GM18861 (cell line): Measurements from ENCODE around the gene MUC13.

Experiments used
- ATAC-seq: cut with Tn5 transposase; IDR thresholded peaks from one replicate; pipeline ENCODE4 v1.9.1; 2021; ENCODE audit not compliant: unreplicated experiment

The MUC13 gene

DNA sequence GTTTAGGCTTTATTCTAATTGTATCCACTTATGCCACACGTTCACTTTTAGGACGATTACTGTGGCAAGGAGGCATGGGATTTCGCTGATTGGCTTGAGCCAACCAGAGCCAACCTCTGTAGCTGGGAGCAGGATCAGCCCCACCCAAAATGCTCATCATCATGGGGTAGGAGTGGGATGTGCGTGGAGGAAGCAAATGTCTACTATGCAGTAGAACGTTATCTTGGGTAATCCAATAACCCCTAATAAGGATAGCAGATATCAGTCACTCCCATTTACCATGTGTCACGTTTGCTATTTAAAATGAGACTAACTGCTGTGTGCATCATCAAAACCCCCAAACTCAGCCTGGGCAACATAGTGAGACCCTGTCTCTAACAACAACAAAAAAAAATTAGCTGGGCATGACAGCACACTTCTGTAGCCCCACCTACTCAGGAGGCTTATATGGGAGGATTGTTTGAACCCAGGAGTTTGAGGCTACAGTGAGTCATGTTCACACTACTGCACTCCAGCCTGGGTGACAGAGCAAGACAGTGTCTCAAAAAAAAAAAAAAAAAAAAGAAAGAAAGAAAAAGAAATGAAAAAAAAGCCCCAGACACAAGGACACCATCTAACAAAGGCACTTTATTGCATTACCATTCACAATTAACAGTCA, 29.6 kb downstream of the MUC13 start:
- ATAC-seq = no peak

DNA sequence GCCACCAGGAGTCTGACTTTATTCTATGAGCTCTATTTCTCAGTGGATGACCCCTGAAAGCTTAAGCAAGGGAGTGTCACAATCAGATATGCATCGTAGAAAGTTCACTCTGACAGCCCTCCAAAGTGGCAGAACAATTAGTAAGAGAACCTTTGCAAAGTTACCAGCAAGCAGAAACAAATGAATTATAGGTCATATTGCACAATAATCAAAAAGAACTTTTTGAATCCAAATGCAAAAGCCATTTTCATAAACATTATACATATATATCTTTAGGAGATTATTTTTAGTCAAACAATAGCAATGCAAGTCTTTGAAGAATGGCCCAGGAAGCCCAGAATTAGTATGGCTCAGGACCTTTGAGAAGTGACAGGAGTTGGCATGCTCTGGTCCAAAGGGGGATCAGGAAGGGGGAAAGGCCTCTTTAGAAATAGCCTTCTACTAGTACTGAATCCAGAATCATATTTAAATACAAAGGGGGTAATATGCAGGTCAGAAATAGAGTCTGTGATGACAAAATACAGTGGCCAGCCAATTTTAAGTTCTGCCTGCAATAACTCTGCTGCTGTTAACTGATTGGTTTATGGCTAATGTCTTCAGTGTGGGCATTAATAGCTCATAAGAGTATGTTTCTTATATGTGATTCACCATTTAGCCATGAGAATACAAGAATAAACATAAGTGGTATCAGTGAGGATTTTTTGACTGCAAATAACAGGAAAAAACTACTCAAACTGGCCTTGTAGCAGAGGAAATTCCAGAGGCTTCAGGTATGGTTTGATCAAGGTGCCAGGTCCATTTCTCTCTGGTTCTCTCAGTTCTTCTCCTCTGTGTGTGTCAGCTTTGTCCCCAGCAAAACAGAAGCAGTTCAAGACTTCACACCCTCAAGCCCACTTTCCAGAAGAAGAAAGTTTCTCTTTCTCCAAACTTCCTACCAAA, 30.4 kb downstream of the MUC13 start:
- ATAC-seq = no peak

DNA sequence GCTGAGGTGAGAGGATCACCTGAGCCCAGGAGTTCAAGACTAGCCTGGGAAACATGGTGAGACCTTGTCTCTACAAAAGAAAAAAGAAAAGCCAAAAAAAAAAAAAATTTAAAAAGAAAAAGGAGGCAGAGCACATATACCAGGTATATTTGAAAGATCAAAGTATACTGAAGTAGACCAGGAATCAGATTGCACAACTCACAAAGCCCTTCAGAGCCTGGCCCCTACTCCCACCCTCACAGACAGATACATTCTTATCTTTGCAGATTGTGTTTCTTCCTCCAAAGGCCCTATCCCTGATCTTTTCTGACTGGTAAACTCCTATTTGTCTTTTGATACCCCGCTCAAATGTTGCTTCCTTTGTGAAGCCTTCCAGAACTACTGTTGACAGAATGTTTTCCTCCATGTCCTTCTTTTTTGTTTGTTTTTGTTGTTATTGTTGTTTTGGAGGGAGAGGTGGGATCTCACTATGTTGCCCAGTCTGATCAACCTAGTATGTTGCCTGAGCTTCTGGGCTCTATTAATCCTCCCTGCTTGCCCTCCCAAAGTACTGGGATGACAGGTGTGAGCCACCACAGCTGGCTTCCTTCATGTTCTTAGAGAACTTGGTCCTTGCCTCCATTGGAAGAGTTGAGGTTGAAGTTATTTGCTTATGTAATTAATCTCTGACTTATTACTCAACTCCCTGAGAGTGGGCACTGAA, 37.6 kb downstream of the MUC13 start:
- no peak for ATAC-seq

DNA sequence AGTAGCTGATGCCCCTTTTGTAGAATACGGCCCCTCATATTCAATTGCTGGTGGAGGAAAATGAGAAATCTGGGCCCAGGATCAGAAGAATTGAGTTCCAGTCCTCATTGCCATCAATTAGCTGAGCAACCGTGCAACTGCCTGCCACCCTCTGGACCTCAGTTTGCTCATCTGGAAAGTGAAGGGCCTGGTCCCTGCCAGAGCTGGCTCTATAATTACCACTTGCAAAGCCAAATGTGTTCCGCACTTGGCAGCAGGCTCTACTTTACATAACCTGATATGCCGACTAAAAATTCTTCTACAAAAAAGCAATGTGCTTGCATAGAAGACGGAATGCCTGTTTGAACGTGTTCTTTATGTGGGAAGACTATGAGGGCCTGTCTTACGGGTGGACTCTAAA, 38.8 kb downstream of the MUC13 start:
- ATAC-seq = no peak

DNA sequence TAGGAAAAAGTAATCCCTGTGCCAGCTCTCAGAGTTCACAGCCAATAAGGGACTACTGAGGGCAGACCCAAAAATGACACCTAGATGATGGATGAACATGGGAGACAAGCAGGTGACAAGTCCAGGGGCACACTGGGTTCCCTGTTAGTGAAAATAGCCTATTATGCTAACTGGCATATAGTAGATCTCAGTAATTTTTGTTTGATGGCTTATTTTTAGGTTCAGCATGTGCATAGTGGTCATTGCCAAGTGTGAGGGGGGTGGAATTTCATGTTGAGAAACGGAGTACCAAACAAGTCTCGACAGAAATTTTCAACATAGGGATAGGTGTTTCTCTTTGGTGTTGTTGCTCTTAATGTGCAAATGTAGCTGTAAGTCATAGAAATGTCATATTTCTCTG, 41.0 kb downstream of the MUC13 start:
- ATAC-seq = no peak

DNA sequence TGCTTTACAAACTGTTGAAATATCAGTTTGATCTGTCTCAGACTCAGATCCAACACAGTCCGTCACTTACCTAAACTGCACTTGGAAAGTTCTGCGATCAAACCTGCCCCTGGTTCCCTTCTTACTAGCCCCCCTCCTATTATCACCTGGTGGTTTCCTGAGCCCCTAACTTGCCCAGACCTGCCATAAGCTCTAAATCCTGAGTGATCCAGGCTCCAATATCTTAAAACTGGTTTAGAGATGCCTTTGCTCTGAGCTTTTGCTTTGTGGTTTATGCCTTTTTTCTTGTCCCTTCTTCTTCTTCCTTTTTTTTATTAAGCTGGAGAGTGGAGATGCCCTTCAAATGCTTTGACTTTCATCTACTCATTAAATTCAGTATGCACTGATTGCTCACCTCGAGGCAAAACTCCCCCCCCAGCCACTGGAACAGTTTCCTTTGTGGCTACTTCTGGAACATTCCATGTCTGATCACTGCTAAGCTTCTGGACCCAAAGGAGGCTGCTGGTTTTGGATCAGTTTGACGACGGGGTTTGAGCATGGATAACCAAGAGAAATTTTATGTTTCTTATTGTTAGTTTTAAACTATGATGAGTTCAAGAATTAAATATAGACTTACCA, 43.9 kb downstream of the MUC13 start:
- no peak for ATAC-seq

DNA sequence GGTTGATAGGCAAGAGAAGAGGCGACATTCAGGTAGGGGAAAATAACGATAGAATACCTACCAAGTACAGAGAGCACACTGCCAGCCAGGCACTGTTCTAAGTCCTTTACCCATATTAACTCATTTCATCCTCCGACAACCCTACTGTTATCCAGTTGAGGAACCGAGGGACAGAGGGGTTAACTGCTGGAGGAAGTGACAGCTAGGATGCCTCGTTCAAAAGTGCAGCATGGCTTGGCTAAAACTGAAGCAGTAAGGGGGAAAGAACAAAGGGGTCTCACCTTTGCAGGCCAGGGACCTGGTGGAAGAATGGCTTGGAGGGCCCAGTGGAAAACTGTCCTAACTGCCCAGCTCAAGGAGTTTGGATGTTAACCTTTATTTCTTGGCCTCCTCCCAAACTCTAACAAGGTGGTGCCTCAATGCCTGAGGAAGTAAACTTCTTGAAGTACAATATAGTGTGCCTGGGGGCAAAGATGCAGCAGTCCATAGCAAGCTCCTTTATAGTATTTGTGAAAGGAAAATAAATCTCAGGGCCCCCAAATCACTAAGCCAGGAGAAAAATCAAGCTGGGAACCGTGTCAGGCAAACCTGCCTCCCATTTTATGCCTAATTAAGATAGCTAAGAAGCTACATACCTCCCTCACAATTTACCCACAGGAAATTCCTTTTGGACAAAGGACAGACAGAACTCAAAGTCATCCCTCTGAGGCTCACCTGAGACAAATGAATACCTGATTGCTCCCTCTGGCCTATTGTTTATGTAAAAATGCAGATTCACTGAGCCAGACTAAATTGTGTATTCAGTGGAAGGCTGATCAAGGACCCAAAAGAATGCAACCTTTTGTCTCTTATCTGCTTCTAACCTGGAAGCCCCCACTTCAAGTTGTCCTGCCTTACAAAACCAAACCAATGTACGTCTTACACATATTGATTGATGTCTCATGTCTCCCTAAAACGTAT, 45.8 kb downstream of the MUC13 start:
- ATAC-seq = no peak

DNA sequence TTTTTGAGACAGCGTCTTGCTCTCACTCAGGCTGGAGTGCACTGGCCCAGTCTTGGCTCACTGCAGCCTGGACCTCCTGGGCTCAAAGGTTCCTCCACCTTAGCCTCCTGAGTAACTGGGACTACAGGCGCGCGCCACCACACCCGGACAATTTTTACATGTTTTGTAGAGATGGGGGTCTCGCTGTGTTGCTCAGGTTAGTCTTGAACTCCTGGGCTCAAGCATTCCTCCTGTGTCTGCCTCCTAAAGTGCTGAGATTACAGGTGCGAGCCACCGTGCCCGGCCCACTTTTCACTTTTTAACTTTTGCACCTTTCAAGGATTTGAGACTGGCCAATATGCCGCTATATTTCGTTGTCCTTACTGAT, 46.6 kb downstream of the MUC13 start:
- no peak for ATAC-seq

DNA sequence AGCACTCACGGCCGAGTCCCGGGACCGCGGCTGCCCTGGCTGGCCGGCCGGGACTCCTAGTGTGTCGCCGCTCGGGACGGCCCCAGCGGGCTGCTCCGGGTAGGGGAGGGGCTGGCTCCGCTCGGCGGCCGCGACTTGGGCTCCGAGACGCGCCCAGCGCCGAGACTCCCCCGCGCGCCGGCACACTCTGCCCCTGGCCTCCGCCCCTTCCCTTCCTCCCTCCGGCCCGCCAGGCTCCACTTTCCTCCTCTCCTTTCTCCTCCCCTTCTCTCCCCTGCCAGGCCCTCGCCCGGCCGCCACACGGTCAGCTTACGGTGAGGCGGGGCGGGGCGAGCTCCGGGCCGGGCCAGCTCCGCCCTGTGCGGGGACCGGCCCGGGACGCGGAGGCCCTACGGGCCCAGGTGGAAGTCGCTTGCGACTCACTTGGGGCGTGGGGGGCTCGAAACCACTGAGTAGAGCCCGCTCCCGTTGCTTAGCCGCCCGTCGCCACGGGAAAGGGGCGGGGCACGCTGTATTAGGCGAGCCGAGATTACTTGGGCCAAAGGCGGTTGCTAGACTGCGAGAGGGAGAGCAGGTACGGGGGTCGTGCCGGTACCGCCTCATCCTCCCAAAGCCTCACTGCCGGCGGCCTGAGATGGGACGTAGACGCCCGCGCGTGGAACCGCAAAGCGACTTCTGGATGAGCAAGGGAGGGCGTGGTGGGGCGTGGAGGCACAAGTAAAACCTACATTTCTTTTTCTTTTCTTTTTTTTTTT, 47.2 kb downstream of the MUC13 start, which contains the start of gene ITGB5:
Gene ITGB5, minus strand, starts transcription at position 189 of the 755 bp plus-strand sequence. CDS start 365 bp downstream, outside the sequence.
- no peak for ATAC-seq

DNA sequence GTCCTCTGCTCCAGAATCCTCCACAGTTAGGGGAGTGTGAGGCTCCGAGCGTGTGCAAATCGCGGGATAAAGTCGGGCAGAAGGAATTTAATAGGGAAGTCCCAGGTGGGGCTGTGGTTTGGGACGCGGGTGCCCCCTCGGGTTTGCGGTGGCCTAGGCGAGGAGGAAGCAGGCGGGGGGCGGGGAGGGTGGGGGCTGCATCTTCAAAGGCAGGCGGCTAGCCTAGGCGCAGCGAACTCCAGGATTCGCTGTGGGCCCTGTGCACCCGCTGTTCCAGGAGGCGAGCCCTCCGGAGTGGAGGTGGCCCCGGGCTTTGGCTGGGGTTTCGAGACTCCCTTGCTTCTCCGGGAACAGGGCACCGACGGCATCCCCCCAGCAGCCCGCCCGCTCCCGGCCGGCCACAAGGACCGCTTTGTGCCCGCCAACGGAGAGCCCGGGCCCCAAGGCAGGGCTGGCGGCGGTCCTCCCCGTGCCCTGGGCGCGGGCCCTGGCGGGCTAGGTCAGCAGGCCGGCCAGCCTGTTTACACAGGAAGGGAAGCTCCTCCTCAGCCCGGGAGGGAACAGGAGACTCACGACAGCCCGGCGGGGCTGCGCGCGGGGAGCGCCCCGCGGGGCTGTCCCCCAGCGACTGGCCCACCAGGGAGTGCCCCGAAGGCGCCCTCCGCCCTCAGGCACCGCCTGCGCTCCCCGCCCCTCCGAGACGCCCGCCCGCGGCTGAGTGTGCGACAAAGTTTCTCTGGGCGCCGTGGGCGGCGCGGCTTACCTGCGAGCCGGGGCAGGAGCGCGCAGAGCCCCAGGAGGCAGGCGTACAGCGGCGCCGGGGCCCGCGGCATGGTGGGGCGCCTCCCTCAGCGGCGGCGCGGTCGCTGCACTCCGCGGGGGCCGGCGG, 48.1 kb downstream of the MUC13 start:
- no peak for ATAC-seq

DNA sequence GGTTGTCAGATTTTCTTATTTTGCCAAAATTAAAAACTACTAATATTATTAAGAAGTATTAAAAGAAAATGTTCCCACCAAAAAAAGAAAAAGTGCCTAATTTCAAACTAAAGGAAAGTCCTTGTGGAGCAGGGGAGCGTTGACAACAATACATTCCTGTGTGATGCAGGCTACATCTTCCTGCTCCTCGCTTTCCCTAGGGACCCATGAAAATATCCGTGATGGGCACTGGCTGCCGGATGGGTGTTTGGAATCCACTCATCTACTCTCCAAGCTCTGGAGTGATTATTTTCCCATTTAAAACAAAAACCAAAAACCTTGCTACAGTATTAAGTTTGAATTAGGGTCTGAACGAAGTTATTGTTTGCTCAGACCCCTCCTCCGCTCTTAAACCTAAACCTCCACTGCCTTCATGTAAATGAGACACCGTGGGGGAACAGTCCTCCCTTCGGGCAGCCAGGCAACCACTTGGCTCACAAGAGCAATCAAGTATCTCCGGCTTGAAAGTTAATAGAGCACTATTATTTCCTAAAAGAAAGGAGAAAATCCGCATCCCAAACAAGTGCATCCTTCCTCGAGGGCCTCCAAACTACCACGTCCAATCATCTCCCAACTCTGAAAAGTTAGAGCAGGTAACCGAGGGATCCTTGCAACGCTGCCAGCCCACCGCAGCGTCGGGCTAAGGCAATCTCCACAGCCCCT, 48.9 kb downstream of the MUC13 start:
- ATAC-seq = no peak

DNA sequence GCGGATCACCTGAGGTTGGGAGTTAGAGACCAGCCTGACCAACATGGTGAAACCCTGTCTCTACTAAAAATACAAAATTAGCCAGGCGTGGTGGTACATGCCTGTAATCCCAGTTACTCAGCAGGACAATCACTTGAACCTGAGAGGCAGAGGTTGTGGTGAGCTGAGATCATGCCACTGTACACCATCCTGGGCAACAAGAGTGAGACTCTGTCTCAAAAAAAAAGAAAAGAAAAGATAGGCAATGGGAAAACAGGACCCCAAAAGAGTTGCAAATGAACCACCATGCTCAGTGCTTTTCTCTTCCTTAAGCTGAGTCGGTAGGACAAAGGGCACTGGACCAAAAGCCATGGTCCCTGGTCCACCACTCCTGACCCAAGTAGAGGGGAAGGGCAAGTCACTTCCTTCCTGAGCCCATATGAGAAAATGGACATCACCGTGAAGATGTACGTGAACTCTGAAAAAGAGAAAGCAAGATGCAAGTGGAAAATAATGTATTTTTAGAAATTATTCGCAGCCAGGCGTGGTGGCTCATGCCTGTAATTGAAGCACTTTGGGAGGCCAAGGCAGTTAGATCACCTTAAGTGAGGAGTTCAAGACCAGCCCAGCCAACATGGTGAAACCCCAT, 50.0 kb downstream of the MUC13 start:
- no peak for ATAC-seq

DNA sequence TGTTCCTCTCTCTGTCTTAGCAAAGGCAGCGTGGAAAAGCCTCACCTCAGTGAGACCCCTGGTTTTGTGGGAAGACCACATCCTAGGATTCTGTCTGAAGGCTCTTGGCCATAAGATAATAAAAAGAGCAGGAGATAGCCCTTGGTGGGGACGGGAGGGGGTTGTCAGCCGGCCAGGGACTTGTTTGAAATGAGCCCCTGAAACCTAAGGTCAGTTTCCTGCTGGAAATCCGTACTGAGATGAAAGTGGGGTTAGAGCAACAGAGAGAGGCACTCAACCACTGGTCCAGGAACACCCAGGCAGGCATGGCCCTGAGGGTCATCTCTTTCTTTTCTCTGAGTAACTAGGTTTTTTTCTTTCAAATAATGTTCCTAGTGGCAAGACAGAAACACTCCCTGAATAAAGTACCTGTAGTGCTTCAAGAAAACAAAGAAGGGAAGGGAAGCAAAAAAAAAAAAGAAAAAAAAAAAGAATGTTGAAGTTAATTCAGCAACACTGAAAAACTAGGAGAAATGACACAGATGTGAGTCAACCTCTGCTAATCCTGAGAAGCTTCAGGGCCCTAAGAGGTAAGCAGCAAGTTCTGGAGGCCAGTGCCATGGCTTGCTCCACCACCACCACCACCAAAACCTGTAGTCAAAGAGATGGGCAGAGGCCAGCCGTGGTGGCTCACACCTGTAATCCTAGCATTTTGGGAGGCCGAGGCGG, 50.6 kb downstream of the MUC13 start:
- ATAC-seq = no peak

DNA sequence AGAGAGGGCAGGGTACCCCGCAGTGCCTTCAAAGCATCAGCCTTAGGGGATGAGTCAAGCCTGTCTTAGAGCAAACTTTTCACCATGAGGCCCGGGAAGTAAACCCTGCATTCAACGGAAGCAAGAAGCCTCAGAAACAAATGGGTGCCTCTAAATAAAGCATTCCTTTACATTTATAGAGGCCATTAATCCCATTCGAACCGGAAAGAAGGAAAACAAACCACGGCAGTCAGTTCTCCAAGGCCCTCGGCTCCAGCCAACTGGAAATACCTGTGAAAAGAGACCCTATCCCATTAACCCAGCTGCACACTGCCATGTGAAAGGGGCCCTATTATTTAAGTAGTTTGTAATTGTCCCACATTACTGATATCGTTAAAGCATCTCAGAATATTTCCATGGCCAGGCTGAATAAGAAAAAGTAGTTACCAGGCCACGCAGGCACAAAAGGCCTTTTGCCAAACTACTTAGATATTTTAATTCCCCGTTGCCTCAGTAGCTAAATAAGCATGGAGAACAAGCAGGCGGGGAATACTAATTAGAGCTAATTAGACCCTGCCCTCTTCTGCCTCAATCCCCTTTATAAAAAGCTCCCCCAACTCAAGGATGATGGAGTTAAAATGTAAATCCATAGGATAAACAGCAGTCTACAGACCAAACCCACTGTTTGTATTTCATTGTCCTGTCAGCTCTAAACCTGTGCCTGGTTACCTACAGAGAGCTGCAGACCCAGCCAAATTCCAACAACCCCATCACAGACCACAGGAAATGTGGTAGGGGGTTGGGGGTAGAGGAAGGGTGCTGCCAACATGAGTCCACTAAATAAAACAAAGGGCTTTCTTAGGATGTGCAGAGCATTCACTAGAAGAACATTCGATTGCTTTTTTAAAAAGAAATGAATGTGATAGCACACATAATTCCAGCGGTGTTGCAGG, 51.5 kb downstream of the MUC13 start:
- ATAC-seq = no peak

DNA sequence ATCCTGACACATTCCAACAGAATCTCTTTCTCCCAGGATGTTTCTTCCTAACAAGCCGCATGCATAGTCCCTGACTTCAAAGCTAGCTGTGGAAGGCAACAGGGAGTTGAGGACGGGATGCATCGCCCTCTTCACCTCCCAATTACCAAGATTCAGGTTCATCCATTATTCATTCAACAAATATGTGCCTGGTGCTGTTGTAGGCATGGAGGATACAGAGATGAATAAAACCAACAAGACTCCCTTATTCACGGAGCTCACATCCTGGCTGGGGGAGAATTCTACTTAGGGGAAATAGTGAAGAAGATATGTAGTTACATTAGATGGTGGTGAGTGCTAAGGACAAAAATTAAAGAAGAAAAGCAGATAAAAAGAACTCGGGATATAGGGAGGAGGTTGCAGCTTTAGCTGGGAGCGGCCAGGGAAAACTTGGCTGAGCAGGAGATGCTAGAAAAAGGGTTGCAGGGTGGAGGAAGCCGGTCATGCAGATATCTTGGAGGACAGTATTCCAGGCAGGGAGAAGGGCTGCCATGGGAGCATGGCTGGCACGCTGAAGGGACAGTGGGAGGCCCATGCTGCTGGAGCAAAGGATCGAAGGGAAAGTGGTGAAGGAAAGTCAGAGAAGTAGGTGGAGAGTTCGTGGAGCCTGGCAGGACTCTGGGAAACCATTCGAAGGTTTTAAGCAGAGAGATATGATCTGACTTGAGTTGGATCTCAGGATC, 52.4 kb downstream of the MUC13 start:
- ATAC-seq = no peak
